Right lung (tissue), 5 donors: ENCODE measurements around the gene TSNAX. TPM values are rescaled to one million over a fixed set of nuclear protein-coding genes. Genes with fewer than 3 reads are reported as not detected.

ENCODE experiments used
- DNase-seq, 2 donors: peaks; one replicate each; pipeline ENCODE4 v3.0.0-alpha.2; 2013
- polyA plus RNA-seq, 5 donors: library from polyadenylated mRNA; unstranded; fragments of 120-200 nt; gene quantifications; one replicate each; pipeline versions ENCODE4 v1.2.1 to v1.2.3, GENCODE V29; 2013; ENCODE audit warnings: inconsistent platforms in 1 of 5, low replicate concordance in 1 of 5; ENCODE audit not compliant: insufficient read length in 5 of 5, insufficient read depth in 1 of 5

The TSNAX gene
- polyA plus RNA-seq, 5 donors: 37.6 to 59.2 (median 57.5) TPM

GRCh38 chr1:231596337-231596791 is 67.9 kb downstream of the TSNAX start:
- no peak for DNase-seq

GRCh38 chr1:231597971-231598370 is 69.5 kb downstream of the TSNAX start:
- DNase-seq: no peak

- DNase-seq: peak; percentile 55 to 58
These were observed 72.0 kb downstream of the TSNAX start for GRCh38 chr1:231600458-231600976.

- DNase-seq: peak in 1 of 2 donors; percentile 31
These were observed 73.6 kb downstream of the TSNAX start for GRCh38 chr1:231601824-231602672.

- no peak for DNase-seq
These were observed 74.2 kb downstream of the TSNAX start for GRCh38 chr1:231602673-231602984.

- peak in 1 of 2 donors; percentile 60 for DNase-seq
These were observed 75.3 kb downstream of the TSNAX start for GRCh38 chr1:231603598-231604275.

- no peak for DNase-seq
These were observed 75.8 kb downstream of the TSNAX start for GRCh38 chr1:231604276-231604621.

- no peak for DNase-seq
These were observed 77.0 kb downstream of the TSNAX start for GRCh38 chr1:231605149-231606100.

GRCh38 chr1:231606712-231607111 is 78.2 kb downstream of the TSNAX start:
- DNase-seq: no peak

- DNase-seq: no peak
These were observed 81.9 kb downstream of the TSNAX start for GRCh38 chr1:231610388-231610787.

- DNase-seq: no peak
These were observed 82.6 kb downstream of the TSNAX start for GRCh38 chr1:231611111-231611510.

- no peak for DNase-seq
These were observed 83.4 kb downstream of the TSNAX start for GRCh38 chr1:231611851-231612250.

GRCh38 chr1:231612393-231613089 is 84.1 kb downstream of the TSNAX start:
- no peak for DNase-seq

- no peak for DNase-seq
These were observed 85.2 kb downstream of the TSNAX start for GRCh38 chr1:231613419-231614349.

Other genes starting within 250 kb of the TSNAX start
- gene EXOC8, start 190.8 kb upstream of the TSNAX start, polyA plus RNA-seq: 10 to 100 TPM in 3 of 5 donors, 1 to 10 TPM in 2; 9.4 to 13.8 (median 10.9) TPM
- 10 to 100 TPM; 12.0 to 17.6 (median 14.6) TPM for gene SPRTN, start 190.4 kb upstream of the TSNAX start, polyA plus RNA-seq
- gene EGLN1, start 106.4 kb upstream of the TSNAX start, polyA plus RNA-seq: 10 to 100 TPM; 29.7 to 51.1 (median 45.0) TPM
- gene DISC1, start 98.1 kb downstream of the TSNAX start, polyA plus RNA-seq: 10 to 100 TPM in 2 of 5 donors, 1 to 10 TPM in 3; 7.8 to 11.4 (median 9.7) TPM